C4-2B (cell line): Measurements from ENCODE around the gene IL17D.

Experiments used
- H3K27ac ChIP-seq: fragments of 450-650 bp; 2 replicates; pipeline ENCODE4 v1.5.1; 2017
- ZFX ChIP-seq: fragments of 450-650 bp; IDR thresholded peaks from 2 replicates; pipeline ENCODE4 v1.6.1; 2017
- TF ChIP-seq, protein P1 (sequence below): fragments of 450-650 bp; conservative IDR thresholded peaks from 2 replicates; pipeline ENCODE4 v1.5.1; 2017; ENCODE audit warnings: mild to moderate bottlenecking

The IL17D gene

GRCh38 chr13:20684041-20684440, 19.5 kb upstream of the IL17D start:
- no peak for TF ChIP-seq ZFX
- TF ChIP-seq, protein P1, sequence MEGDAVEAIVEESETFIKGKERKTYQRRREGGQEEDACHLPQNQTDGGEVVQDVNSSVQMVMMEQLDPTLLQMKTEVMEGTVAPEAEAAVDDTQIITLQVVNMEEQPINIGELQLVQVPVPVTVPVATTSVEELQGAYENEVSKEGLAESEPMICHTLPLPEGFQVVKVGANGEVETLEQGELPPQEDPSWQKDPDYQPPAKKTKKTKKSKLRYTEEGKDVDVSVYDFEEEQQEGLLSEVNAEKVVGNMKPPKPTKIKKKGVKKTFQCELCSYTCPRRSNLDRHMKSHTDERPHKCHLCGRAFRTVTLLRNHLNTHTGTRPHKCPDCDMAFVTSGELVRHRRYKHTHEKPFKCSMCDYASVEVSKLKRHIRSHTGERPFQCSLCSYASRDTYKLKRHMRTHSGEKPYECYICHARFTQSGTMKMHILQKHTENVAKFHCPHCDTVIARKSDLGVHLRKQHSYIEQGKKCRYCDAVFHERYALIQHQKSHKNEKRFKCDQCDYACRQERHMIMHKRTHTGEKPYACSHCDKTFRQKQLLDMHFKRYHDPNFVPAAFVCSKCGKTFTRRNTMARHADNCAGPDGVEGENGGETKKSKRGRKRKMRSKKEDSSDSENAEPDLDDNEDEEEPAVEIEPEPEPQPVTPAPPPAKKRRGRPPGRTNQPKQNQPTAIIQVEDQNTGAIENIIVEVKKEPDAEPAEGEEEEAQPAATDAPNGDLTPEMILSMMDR = no peak
- no peak overlapping the region for H3K27ac ChIP-seq

DNA sequence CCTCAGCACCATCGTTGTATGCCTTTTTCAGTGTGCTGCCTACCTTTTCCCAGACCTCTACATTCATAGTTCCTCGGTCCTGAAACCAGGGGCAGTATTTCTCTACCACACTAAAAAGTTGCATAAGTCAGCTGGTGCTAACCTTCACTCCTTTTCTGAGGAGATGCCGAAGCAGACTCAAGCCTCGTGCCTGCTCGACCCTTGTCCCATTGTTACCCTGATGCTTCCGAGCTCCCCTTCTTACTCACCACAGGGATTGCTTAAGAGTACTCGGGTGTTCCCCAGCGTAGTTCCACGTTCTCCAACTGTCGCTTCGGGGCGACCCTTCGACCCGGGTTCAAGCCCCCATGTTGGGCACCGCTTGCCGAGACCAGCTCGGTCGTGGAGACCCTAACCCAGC, 19.0 kb upstream of the IL17D start:
- TF ChIP-seq, protein P1 = no peak
- no peak for TF ChIP-seq ZFX
- no peak overlapping the region for H3K27ac ChIP-seq

GRCh38 chr13:20685092-20685491, 18.4 kb upstream of the IL17D start:
- TF ChIP-seq, protein P1 = no peak
- TF ChIP-seq ZFX = no peak
- H3K27ac ChIP-seq = no peak overlapping the region

- H3K27ac ChIP-seq = no peak overlapping the region
- TF ChIP-seq, protein P1 = no peak
- no peak for TF ChIP-seq ZFX
Observed at GRCh38 chr13:20686167-20686566, 17.3 kb upstream of the IL17D start.

- TF ChIP-seq ZFX = no peak
- TF ChIP-seq, protein P1 = no peak
- H3K27ac ChIP-seq = no peak overlapping the region
Observed at GRCh38 chr13:20686863-20687579, 16.5 kb upstream of the IL17D start.

DNA sequence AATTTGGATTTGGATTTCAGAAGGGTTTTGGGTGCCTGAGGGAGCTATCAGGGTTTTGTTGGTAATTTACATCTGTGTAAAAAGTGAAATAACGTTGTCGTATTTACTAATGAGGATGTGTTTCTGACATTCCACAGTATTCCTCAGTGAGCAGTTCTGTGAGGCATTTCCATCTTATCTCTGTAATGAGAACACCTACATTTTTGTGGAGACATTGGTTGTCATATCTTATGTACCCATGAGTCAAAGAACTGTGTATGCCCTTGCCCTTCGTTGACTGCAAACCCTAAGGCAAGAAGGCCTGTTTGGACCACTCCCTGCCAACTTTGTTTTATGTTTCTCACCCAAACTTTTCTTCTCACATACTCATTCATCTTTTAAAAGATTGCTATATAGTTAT, 14.2 kb upstream of the IL17D start:
- no peak overlapping the region for H3K27ac ChIP-seq
- TF ChIP-seq ZFX = no peak
- TF ChIP-seq, protein P1 = no peak

GRCh38 chr13:20691616-20692015, 11.9 kb upstream of the IL17D start:
- TF ChIP-seq, protein P1 = no peak
- no peak for TF ChIP-seq ZFX
- no peak overlapping the region for H3K27ac ChIP-seq
